Endothelial cell of hepatic sinusoid (primary cell): ENCODE results near the gene AP5Z1.

ENCODE experiments used
- in situ Hi-C: cut with HindIII; loops from 2 replicates; pipeline ENCODE4 v1.10.0; 2017; ENCODE audit warnings: low sequenced_read_pairs

The AP5Z1 gene

DNA sequence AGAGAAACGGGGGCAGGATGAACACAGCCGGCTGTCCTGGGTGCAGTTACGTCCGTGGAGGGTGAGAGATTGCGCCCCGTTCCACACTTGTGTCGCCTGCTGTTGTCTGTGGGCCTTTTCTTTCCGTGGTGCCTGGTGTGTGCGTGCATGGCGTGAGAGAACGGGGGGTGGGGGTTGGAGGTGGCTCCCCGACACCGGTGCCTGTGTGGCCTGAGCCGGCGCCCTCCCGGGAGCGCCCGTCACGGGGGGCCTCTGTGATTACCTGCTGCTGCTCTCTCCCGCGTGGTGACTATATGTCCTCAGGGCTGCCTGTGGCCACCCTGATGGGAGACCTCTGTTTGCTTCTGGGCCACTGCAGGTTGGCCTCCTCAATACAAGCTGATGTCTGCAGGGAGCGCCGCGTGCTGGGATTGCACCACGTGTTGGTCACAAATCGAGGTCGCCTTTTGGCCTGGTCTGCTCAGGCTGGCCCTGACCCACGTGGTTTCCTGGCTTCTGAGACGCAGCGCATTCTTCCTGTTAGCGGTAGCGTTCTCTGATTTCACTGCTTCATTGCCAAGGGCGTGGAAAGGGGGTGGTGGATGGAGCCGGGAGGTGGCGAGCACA, 10.9 kb upstream of the AP5Z1 start:
- in situ Hi-C loops = no loop called here

DNA sequence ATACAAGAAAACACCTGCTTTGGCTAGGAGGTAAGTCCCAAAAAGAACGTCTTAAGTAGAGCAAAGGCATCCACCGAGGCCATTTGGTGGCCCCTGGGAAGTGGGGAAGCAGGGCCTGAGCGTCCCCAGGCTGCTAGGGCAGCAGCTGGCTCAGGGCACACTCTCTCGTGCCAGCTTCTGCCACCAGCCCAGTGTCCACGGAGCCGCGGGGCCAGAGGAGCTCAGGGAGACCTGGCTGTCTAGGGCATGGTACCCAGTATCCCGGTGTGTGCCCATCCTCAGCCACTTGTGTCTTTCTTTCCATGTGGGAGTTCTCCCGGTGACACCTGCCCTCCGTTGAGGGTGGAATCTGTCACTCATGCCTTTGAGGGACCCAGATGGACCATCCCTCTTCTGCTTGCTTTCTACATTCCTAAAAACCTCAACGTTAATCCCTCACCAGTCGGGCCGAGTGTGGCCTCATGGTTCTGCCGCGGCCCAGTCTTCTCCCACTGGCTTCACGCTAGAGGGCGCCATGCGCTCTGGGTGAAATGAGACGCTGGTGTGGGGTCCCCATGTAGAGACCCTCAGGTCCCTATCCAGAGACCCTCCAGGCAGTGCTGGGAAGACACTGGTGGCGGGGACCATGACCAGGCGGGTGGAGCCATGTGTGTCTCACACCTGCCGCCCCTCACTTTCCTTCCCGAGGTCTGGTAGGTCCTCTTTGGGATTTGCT, 9.5 kb upstream of the AP5Z1 start:
- in situ Hi-C loops = no loop called here

DNA sequence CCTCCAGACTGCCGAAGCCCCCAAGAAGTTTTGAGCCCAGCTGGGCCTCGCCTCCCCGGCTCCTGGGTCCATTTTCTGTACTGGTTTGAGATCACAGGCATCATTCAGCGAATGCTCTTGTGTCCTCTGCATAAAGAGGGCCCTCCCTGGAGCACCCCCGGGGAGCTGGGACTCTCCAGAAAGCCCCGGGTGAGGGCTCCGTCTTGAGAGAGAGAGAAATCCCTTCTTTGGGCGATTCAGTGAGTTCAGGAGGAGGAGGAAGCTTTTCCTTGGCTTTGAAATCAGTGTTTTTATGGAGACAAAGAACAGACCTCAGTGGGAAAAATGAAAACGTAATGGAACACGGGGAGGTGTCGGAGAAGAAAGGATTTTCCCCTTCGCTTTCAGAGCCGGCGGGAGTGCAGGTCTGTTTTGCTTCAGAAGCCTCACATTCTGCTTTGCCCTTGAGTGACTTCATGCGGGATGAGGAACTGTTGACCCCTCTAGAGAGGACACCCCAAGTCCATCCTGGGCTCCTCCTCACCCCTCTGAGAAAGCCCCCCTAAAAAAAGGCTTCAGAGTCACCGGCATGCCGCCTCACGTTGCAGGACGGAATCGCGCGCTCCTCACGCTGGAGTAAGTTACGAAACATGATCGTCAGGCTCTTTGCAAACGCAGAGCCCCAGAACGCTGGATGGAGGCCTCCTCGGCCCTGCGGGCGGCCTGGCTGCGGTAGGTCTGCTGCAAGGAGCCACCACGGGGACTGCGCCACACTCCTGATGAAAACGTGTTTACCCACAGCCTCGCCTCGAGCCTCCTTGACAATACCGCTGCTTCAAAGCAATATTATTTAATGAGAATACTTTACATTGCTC, 8.5 kb upstream of the AP5Z1 start:
- in situ Hi-C loops = no loop called here

DNA sequence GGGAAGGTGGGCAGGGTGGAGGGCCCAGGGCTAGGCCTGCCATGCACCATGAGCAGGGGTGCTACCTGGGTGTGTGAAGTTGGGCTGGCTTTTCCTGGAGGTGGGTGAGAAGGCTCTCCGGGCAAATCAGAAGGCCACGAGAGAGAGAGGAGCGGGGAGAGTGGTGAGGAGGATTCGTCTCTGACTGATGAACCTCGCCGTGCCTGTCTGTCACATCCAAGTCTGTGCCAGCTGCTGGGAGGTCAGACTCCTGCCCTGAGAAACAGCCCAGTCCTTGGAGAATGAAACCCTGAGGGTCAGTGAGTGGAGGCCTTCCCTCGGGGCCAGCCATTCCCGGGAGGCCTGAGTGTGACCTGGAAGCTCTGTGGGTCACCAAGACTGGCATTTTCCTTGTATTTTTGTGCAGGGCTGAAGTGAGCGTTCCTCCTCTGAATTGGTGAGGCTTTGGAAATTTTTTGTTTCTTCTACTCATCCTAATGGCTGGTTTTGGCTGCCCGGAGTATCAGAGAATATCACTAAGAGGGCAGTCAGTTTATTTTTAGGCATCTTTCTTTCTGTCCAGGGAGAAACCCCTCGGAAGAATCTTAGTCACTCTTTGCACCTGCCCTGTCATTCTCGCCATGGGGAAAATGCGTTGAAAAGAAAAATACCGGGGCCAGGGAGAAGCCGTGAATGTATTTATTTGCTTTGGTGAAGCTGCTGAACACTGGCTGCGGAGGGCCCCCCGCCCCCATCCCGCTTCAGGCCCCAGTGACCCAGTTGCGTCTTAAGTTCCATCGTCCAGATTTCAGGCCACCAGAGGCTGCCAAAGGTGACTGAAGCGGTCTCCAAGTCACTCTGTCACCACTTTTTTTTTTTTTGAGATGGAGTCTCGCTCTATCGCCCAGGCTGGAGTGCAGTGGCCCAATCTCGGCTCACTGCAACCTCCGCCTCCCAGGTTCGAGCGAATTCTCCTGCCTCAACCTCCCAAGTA, 6.5 kb upstream of the AP5Z1 start:
- in situ Hi-C loops = no loop called here

DNA sequence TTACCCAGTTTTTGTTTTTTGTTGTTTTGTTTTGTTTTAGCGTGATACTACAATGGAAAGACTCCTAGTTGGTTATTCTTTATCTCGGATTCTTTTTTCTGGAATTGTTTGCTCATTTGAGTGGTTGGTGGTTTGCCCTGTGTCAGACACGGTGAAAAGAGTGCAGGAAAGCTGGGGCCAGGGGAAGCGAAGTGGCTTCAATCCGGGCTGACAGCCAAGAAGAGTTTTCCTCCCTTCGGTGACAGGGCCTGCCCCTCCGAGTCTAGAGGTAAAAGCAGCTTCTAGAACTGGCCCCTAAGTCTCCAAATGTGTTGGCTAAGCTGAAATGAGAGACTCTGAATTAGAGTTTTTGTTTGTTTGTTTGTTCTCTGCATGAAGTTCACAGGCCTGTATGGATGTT, 5.7 kb upstream of the AP5Z1 start:
- in situ Hi-C loops = no loop called here

DNA sequence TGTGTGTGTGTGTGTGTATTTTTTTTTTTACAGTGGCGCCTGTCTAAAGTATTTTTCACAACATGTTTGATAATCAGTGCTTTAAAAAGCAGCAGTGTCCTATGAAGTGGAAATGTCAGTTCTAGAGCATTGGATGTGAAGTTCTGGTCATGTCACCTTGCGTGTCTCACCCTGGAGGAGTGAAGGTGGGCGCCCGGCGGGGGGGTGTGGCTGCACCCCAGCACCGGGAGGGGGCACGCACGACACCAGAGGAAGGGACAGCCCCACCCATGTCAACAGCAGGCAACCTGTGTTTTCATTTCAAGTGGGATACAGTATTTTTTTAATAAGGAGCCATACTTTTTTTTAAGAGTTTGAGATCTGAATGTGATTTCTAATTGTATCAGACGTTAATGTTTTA, 4.5 kb upstream of the AP5Z1 start:
- in situ Hi-C loops = no loop called here

DNA sequence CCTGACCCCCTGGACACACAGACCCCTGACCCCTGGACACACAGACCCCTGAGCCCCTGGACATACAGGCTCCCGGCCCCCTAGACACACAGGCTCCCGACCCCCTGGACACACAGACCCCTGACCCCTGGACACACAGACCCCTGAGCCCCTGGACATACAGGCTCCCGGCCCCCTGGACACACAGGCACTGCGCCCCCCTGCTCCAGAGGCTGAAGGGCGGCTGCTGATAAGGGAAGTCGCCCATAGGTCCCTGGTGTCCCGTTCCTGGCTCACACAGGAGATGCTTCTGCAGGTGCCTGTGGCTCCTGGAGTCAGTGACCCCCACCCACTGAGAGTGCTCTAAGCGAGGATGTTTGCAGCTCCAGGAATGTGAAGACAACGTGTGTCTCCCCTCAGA, 3.7 kb upstream of the AP5Z1 start:
- in situ Hi-C loops = no loop called here

DNA sequence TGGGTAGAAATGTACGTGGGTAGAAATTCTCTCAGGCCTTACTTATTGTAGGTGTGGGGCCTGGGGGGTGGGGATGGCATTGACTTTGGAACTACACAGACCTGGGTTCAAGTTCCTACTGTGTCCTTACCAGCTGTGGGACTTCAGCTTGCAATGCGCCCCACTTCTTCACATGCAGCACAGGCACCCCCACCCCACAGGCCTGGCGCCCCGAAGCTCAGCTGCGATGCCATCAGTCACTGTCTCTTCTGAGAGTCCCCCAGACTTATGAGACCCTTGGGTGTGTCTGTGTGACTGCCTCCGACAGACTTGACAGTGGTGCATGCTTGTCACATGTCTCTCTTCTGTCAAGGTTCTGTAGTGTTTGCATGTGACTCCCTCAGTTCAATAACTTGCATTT, 3.1 kb upstream of the AP5Z1 start:
- in situ Hi-C loops = no loop called here

DNA sequence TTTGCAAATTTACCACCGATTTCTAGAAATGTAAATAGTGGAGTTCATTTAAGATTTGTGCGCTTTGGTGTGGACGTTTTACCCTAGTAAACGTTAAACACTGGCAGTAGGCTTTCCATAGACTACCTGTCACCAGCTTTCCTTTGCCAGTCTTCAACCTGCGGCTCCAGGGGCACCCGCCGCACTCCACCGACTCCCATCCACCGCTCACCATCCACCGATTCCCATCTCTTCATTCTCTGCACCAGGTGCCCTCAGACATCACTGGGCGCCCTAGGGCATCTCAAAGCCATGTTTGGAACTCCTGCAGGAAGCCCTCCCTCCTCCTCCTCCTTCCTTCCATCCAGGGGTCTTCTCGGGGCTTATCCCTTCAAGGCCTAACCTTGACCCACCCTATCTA, 1.4 kb upstream of the AP5Z1 start:
- in situ Hi-C loops = no loop called here

DNA sequence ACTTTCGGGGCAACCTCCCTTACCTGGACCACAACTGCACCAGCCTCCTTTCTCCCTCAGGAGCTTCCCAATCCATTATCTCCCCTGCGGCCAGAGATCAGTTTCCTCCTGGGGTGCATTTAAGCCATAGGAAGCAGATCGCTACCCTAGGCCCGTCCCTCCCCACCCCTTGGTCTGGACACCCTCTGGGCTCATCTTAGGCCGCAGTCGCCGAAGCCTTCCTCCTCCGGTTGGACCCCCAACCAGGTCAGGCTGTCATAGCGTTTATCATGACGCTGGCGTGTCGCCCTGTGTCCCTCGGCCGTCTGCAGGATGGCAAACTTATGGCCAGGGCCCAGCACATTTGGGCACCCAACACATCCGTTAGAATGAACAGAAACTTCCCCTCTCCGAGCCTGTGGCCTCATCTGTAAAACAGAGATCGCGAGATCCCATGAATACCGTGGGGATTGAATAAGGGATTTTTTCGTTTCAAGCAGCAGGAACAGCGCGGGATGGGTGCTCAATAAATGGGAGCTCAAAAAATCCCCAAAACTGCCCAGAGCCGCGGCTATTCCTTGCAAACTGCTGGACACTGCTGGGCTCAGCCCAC, 669 bp upstream of the AP5Z1 start:
- in situ Hi-C loops = no loop called here

DNA sequence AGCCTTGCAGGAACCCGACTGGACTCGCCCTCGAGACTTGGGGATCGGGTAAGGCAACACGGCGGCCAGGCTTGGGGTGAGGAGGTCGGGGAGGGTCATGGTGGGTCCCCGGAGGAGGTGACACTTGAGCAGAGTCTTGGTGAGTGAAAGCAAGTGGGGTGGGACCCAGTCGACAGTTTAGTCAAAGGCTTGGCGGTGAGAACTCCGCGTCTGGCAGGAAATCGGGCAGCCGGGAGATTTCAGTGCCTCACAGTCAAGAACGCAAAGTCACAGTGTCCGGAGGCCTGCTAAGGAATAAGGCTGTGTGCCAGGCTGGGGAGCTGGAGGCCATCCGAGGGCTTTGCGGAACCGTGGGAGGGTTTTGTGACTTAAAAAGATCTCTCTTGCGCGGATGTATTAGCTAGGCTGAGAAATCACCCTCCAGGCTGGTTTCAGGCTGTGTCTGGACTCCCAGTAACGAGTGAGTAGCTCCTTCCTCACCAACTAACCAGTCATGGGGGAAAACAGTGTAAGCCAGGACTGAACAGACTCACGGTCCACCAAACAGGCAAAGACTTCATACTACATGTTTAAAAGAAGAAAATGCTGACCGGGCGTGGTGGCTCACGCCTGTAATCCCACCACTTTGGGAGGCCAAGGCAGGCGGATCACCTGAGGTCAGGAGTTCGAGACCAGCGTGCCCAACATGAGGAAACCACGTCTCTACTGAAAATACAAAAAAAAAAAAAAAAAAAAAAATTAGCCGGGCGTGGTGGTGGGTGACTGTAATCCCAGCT, 613 bp downstream of the AP5Z1 start:
- in situ Hi-C loops = no loop called here

DNA sequence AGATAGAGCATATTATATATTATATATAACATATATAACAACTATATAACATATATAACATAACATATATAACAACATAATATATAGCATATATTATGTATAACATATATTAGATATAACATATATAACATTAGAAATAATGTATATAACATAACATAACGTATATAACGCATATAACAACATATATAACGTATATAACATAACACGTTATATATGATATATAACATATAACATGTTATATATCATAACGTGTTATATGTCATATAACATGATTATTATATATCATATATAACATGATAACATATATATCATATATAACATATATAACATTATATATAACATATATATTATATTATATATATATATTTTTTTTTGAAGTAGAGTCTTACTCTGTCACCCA, 3.7 kb downstream of the AP5Z1 start:
- in situ Hi-C loops = no loop called here

DNA sequence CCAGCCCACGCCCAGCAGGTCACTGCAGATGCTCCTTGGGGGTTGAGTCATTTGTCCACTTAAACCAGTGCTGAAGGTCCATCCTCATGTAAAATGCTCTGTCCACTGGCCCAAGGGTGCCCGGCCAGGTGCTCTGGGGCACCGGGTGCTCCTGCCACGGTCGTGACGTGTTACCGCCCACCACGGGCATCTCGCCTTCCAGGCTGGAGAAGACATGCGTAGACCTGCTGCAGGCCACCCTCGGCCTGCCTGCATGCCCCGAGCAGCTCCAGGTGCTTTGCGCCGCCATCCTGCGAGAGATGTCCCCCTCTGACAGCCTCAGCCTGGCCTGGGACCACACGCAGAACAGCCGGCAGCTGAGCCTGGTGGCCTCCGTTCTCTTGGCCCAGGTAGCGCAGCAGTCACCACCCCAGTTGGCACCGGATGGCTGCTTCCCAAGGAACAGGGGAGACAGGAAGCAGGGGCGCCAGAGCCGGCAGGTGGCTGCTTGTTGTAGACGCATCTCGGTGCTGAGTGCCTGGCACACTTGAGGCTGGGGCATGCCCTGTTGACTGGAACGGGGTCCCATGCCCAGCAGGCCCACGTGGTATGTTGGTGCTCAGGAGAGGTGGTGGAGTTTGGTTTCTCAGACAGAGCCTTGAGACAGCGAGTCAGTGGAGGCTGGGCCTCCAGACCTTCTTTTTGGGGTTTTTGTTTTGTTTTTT, 6.1 kb downstream of the AP5Z1 start:
- in situ Hi-C loops = no loop called here

DNA sequence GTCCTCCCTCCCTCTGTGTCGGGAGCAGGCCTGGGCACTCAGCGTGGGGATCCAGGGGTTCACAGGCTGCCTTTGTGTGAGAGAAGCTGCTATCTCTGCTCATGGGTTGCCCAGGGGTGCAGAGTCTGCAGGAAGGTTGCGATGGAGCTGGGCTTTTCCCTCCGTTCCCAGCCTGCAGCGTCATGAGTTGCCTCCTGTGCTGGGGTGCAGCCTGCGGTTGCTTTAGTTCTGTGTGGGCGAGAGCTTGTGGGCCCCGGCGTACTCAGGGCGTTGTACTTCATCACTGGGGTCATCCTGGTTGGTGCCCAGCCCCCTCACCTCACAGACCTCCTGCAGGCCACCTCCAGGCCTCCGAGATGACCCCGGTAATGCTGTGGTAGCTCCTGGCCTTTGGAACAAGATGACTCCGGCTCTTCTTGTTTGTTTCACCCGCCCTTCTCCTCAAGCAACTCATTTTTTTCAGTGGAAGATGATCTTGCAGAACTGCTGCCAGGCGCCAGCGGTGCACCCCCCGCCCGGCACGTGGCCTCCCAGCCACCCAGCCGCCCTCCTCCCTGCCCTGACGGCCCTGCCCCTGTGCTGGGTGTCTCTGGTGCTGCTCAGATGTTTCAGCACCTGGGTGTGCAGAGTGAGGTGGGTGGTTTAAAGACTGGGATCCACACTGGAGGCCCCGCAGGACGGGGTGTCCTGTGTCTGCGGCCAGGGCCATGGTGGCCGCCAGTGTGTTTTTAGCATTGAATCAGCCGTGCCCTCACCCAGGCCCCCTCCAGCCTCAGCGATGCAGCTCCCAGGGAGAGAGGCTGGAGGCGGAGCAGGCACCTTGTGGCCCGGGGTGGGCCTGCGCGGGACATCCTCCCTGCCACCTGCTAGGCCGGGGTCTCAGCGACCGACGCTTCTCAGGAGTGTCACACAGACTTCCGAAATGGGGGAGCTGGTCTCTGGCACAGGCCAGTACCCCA, 7.2 kb downstream of the AP5Z1 start:
- in situ Hi-C loops = no loop called here

DNA sequence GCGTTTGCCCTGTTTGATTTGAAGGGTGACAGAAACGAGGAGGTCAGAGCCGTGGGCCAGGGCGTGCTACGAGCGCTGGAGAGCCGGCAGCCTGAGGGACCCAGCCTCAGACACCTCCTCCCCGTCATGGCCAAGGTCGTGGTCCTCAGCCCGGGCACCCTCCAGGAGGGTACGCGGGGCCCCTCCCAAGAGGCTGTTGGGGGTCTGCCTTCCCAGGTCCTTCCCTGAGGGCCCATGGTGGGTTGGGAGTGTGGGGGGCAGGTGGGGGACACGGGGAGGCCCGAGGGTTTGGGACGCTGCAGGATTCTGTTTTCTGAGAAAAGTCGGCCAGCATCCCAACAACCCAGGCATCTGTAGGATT, 7.8 kb downstream of the AP5Z1 start:
- in situ Hi-C loops = no loop called here

DNA sequence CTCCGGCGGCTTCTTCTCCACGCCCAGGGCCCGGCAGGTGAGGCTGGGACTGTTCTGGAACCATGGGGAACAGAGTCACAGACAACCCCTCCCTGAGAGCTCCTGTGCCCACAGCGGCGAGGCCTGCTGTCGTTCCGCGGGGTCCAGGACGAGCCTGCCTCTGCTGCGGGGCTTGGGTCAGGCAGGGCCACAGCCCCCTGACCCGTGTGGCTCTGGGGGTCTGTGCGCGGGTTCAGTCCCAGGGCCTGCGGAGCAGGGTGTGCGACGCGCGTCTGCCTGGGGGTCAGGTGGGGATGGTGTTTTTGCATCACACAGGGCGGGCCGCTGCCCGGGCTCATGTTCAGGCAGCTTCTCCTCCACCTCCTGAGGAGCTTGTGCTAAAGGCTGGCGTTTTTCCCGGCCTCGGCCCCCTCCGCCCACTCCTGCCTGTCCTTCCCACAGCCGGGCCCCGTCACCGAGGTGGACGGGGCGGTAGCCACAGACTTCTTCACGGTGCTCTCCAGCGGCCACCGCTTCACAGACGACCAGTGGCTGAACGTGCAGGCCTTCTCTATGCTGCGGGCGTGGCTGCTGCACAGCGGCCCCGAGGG, 8.4 kb downstream of the AP5Z1 start:
- in situ Hi-C loops = no loop called here

DNA sequence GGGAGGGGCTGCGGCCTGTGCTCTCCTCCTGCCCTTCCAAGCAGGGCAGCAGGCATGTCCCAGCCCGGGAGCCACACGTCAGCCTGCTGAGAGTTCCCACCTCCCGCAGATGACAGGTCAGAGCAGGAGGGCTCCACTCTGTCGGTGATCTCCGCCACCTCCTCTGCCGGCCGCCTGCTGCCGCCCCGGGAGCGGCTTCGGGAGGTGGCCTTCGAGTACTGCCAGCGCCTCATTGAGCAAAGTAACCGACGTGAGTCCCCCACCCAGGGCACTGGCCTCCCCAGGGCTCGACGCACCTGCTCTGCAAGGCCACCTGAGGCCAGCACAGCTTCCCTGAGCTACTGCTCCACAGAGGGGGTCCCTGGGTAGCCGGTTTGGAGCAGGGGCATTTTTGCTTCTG, 9.4 kb downstream of the AP5Z1 start:
- in situ Hi-C loops = no loop called here

DNA sequence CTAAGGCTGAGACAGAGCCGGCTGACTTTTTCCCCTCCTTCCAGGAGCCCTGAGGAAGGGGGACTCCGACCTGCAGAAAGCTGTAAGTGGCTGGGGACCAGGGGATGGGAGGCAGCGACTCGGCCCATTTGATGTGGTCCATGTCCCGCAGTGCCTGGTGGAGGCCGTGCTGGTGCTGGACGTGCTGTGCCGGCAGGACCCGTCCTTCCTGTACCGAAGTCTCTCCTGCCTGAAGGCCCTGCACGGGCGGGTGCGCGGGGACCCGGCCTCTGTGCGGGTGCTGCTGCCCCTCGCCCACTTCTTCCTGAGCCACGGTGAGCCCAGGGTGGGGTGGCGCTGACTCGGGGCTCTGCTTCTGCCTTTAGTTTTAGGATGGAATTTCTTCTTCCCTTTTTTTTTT, 9.9 kb downstream of the AP5Z1 start:
- in situ Hi-C loops = no loop called here
